SK-N-SH (cell line): ENCODE data around the gene SURF1. TPM values are rescaled to one million over a fixed set of nuclear protein-coding genes. Genes with fewer than 3 reads are reported as not detected.

ENCODE experiments used
- CTCF ChIA-PET: fragments of 300-600, 350-600 bp; formaldehyde crosslinking; extraction: SDS; loops from one replicate; lab custom pipeline; 2021; lab: Yijun Ruan, JAX
- POLR2A ChIA-PET: fragments of 350-600 bp; sonication (Branson Sonifier 250); formaldehyde crosslinking; extraction: SDS; loops from one replicate; lab custom pipeline; 2020; ENCODE audit warnings: antibody characterized with exemption, inconsistent platforms; lab: Yijun Ruan, JAX
- DNase-seq: peaks from one replicate; pipeline ENCODE4 v3.0.0; 2012
- H2AFZ ChIP-seq: fragments of 200-600 bp; sonication (generic); 2 replicates; pipeline ENCODE4 v1.8.1; 2016; ENCODE audit warnings: antibody characterized with exemption, mild to moderate bottlenecking, low read depth
- H3F3A ChIP-seq: fragments of 200-600 bp; sonication (generic); replicated peaks from 2 replicates; pipeline ENCODE3; 2016; ENCODE audit warnings: antibody characterized with exemption, mild to moderate bottlenecking; ENCODE audit not compliant: insufficient read depth
- H3K27ac ChIP-seq, 2 experiments: fragments of 200-500 bp in 1 of 2; fragments of 200-600 bp in 1 of 2; sonication (Bioruptor generic) in 1 of 2; sonication (generic), shearing (Covaris generic) in 1 of 2; 2 replicates each; pipeline versions ENCODE4 v1.5.1 to v1.6.1; 2014 to 2016; ENCODE audit warnings: low read depth in 2 of 2, inconsistent platforms in 1 of 2, low read length in 1 of 2, mild to moderate bottlenecking in 1 of 2, mixed read lengths in 1 of 2
- H3K27me3 ChIP-seq: fragments of 200-600 bp; sonication (generic), shearing (Covaris generic); 2 replicates; pipeline ENCODE4 v1.6.1; 2016; ENCODE audit warnings: mixed run types; ENCODE audit not compliant: insufficient read depth
- H3K36me3 ChIP-seq, 2 experiments: fragments of 200-500 bp in 1 of 2; fragments of 200-600 bp in 1 of 2; sonication (Bioruptor generic) in 1 of 2; sonication (generic) in 1 of 2; replicated peaks in 1 of 2; 2 replicates each; pipeline versions ENCODE3 to v1.5.1; 2014 to 2016; ENCODE audit warnings: low read length in 1 of 2, mild to moderate bottlenecking in 1 of 2; ENCODE audit not compliant: insufficient read depth in 2 of 2, control insufficient read depth in 1 of 2
- H3K4me1 ChIP-seq, 2 experiments: fragments of 200-500 bp in 1 of 2; fragments of 200-600 bp in 1 of 2; sonication (Bioruptor generic) in 1 of 2; sonication (generic), shearing (Covaris generic) in 1 of 2; 2 replicates each; pipeline versions ENCODE4 v1.5.1 to v1.6.1; 2014 to 2016; ENCODE audit warnings: low read depth in 1 of 2, low read length in 1 of 2, mixed run types in 1 of 2; ENCODE audit not compliant: insufficient read depth in 2 of 2, control insufficient read depth in 1 of 2
- H3K4me2 ChIP-seq: fragments of 200-600 bp; sonication (generic), shearing (Covaris generic); 2 replicates; pipeline ENCODE4 v1.6.1; 2017; ENCODE audit warnings: mixed run types
- H3K4me3 ChIP-seq, 2 experiments: fragments of 200-500 bp in 1 of 2; fragments of 200-600 bp in 1 of 2; sonication (Bioruptor generic) in 1 of 2; sonication (generic), shearing (Covaris generic) in 1 of 2; 2 replicates each; pipeline versions ENCODE4 v1.5.1 to v1.8.1; 2014 to 2016; ENCODE audit warnings: low read depth in 2 of 2, inconsistent platforms in 1 of 2, low read length in 1 of 2, mild to moderate bottlenecking in 1 of 2, mixed read lengths in 1 of 2, moderate library complexity in 1 of 2
- H3K79me2 ChIP-seq: fragments of 200-600 bp; sonication (generic); 2 replicates; pipeline ENCODE4 v1.8.1; 2017; ENCODE audit warnings: mild to moderate bottlenecking; ENCODE audit not compliant: insufficient read depth
- H3K9ac ChIP-seq: fragments of 200-600 bp; sonication (generic); 2 replicates; pipeline ENCODE4 v1.6.1; 2017; ENCODE audit warnings: mixed run types
- H3K9me2 ChIP-seq: fragments of 200-600 bp; sonication (generic); 2 replicates; pipeline ENCODE4 v1.6.1; 2017; ENCODE audit warnings: mixed run types
- H3K9me3 ChIP-seq: fragments of 200-600 bp; sonication (generic); 2 replicates; pipeline ENCODE4 v1.6.1; 2017; ENCODE audit warnings: mixed run types, mild to moderate bottlenecking, moderate library complexity
- H4K20me1 ChIP-seq: fragments of 200-600 bp; sonication (generic); 2 replicates; pipeline ENCODE4 v1.6.1; 2017; ENCODE audit warnings: mild to moderate bottlenecking, mixed run types; ENCODE audit not compliant: insufficient read depth
- CHD2 ChIP-seq: fragments of 150-350 bp; IDR thresholded peaks from 2 replicates; pipeline ENCODE4 v1.6.1; 2018; ENCODE audit warnings: low read length; ENCODE audit not compliant: partially characterized antibody
- EP300 ChIP-seq, 2 experiments: IDR thresholded peaks; 2 replicates each; pipeline versions ENCODE4 v1.4.0 to v1.6.1; 2012; ENCODE audit warnings: borderline replicate concordance in 1 of 2, low read depth in 1 of 2, low read length in 1 of 2
- FOSL2 ChIP-seq: IDR thresholded peaks from 2 replicates; pipeline ENCODE4 v1.4.0; 2012; ENCODE audit warnings: low read depth, mild to moderate bottlenecking, moderate library complexity, borderline replicate concordance
- GABPA ChIP-seq: IDR thresholded peaks from 2 replicates; pipeline ENCODE4 v1.4.0; 2012; ENCODE audit warnings: low read depth, mild to moderate bottlenecking
- GATA2 ChIP-seq: sonication (generic); formaldehyde crosslinking; IDR thresholded peaks from 2 replicates; pipeline ENCODE4 v1.5.0; 2020; ENCODE audit warnings: mild to moderate bottlenecking, missing genetic modification reagents
- MAX ChIP-seq: IDR thresholded peaks from 2 replicates; pipeline ENCODE4 v1.4.0; 2012; ENCODE audit warnings: low read depth
- MEF2A ChIP-seq: IDR thresholded peaks from 2 replicates; pipeline ENCODE4 v1.4.0; 2012; ENCODE audit warnings: low read depth, borderline replicate concordance
- NFIC ChIP-seq: IDR thresholded peaks from 2 replicates; pipeline ENCODE4 v1.4.0; 2012; ENCODE audit warnings: borderline replicate concordance
- NRF1 ChIP-seq: IDR thresholded peaks from 2 replicates; pipeline ENCODE4 v1.6.1; 2012; ENCODE audit warnings: low read depth, mild to moderate bottlenecking, low read length
- PBX3 ChIP-seq: IDR thresholded peaks from 2 replicates; pipeline ENCODE4; 2012
- POLR2AphosphoS5 ChIP-seq: IDR thresholded peaks from 2 replicates; pipeline ENCODE4 v1.6.1; 2012; ENCODE audit warnings: low read depth, low read length
- RFX5 ChIP-seq: IDR thresholded peaks from 2 replicates; pipeline ENCODE4 v1.6.1; 2012; ENCODE audit warnings: mild to moderate bottlenecking, improper control_type of control experiment, low read length
- RXRA ChIP-seq: IDR thresholded peaks from 2 replicates; pipeline ENCODE4 v1.4.0; 2012; ENCODE audit warnings: low read depth, mild to moderate bottlenecking, borderline replicate concordance
- SIN3A ChIP-seq: IDR thresholded peaks from 2 replicates; pipeline ENCODE4 v1.6.1; 2012; ENCODE audit warnings: low read depth, mild to moderate bottlenecking, low read length, moderate library complexity, borderline replicate concordance
- SMC3 ChIP-seq: IDR thresholded peaks from 2 replicates; pipeline ENCODE4 v1.6.1; 2012; ENCODE audit warnings: low read depth, low read length, improper control_type of control experiment
- TCF12 ChIP-seq: IDR thresholded peaks from 2 replicates; pipeline ENCODE4 v1.4.0; 2012
- TEAD4 ChIP-seq: IDR thresholded peaks from 2 replicates; pipeline ENCODE4 v1.4.0; 2012; ENCODE audit warnings: mild to moderate bottlenecking, borderline replicate concordance; ENCODE audit not compliant: insufficient read depth
- USF1 ChIP-seq: IDR thresholded peaks from 2 replicates; pipeline ENCODE4 v1.4.0; 2012; ENCODE audit warnings: low read depth, borderline replicate concordance
- USF2 ChIP-seq: fragments of 150-350 bp; IDR thresholded peaks from 2 replicates; pipeline ENCODE4 v1.6.1; 2017; ENCODE audit warnings: antibody characterized with exemption, low read length, low read depth, borderline replicate concordance
- YY1 ChIP-seq: IDR thresholded peaks from 2 replicates; pipeline ENCODE4 v1.4.0; 2012; ENCODE audit warnings: low read depth, mild to moderate bottlenecking
- WGBS: methylation state at CpG from one replicate; pipeline ENCODE4 v1.1.6; 2017; ENCODE audit warnings: low lambda C conversion rate; 5-methylcytosine and 5-hydroxymethylcytosine counted together
- polyA plus RNA-seq, 3 experiments: library from polyadenylated mRNA; depleted of rRNA; stranded (reverse); fragments of >200 nt; gene quantifications; 2 replicates each; pipeline ENCODE4 v1.2.3, GENCODE V29; 2012

Gene SURF1
- polyA plus RNA-seq, 1 of the 3 experiments (the other 2 are of a cell fraction) = 103 TPM

- CTCF ChIA-PET = interaction anchor here (1.1 kb wide), 1 partner anchor 159 kb away, joined by 3 read pairs; no protein-coding TSS in a partner anchor
- no peaks in the 10 kb centered on the region for H3K27me3 ChIP-seq
- H3K9me2 ChIP-seq = no peaks in the 10 kb centered on the region
- H3K9ac ChIP-seq = no peak overlapping the region
- POLR2A ChIA-PET = interaction anchor here (1.5 kb wide), 1 partner anchor 9 kb away, joined by 4 read pairs; no protein-coding TSS in a partner anchor
- H4K20me1 ChIP-seq = peaks cover 29% of the 10 kb centered on the region
- WGBS = 85% methylated on average over 5 of the region's 6 CpGs
- H3K9me3 ChIP-seq = no peaks in the 10 kb centered on the region
- H2AFZ ChIP-seq = no peak overlapping the region
- H3F3A ChIP-seq = peaks cover 12% of the 10 kb centered on the region
- peaks cover 8 to 27% of the 10 kb centered on the region in 2 experiments; a peak in 2 of 4 replicates for H3K4me1 ChIP-seq
- no peak overlapping the region for H3K4me3 ChIP-seq
- H3K4me2 ChIP-seq = no peak overlapping the region
- H3K27ac ChIP-seq = no peak overlapping the region
- peaks cover 51% of the 10 kb centered on the region for H3K79me2 ChIP-seq
- TF ChIP-seq EP300 (IDR thresholded peaks at IDR 0.05; ENCODE audit: borderline replicate concordance in 1 of 2, low read depth in 1 of 2, low read length in 1 of 2) = no peak
- no peak for TF ChIP-seq SIN3A
- no peak for TF ChIP-seq TEAD4
- no peak for TF ChIP-seq CHD2
- TF ChIP-seq POLR2AphosphoS5 = no peak
- TF ChIP-seq NRF1 = no peak
- TF ChIP-seq USF2 = no peak
- no peak for TF ChIP-seq GATA2
- TF ChIP-seq NFIC = no peak
- TF ChIP-seq TCF12 = no peak
- TF ChIP-seq RFX5 = no peak
- TF ChIP-seq USF1 = no peak
- no peak for TF ChIP-seq SMC3
- TF ChIP-seq RXRA = no peak
- TF ChIP-seq FOSL2 = no peak
- no peak for TF ChIP-seq MEF2A
- TF ChIP-seq GABPA = no peak
- TF ChIP-seq, all 33 proteins: peak for 0
- H3K36me3 ChIP-seq = peaks cover 34 to 68% of the 10 kb centered on the region in 2 experiments
- no peak for DNase-seq
These were observed 10.7 kb downstream of the SURF1 start for GRCh38 chr9:133345596-133345995.

GRCh38 chr9:133344979-133345378 lies 11.3 kb downstream of the SURF1 start:
- Histone ChIP-seq H3K4me3 (no peak overlapping the region), H3F3A (peaks cover 6% of the 10 kb centered on the region), H2AFZ (no peak overlapping the region), H3K36me3 (peaks cover 28 to 68% of the 10 kb centered on the region in 2 experiments), H3K27ac (no peak overlapping the region), H3K79me2 (peaks cover 45% of the 10 kb centered on the region), H3K9me3 (no peaks in the 10 kb centered on the region), H4K20me1 (peaks cover 23% of the 10 kb centered on the region), H3K27me3 (no peaks in the 10 kb centered on the region), H3K4me1 (peaks cover 6 to 21% of the 10 kb centered on the region in 2 experiments; a peak in 2 of 4 replicates), H3K9me2 (no peaks in the 10 kb centered on the region), H3K4me2 (no peak overlapping the region), H3K9ac (no peak overlapping the region)
- ChIA-PET CTCF (interaction anchor here (1.1 kb wide), 1 partner anchor 25 kb away, joined by 3 read pairs; no protein-coding TSS in a partner anchor), POLR2A (no interaction called here)
- TF ChIP-seq PBX3 = no peak
- TF ChIP-seq YY1 = no peak
- no peak for TF ChIP-seq SIN3A
- no peak for TF ChIP-seq TCF12
- TF ChIP-seq NFIC = no peak
- TF ChIP-seq RXRA = no peak
- TF ChIP-seq MAX = no peak
- WGBS = 97% methylated on average over 12 of the region's 12 CpGs
- no peak for DNase-seq
